NCI-H1417 treated with DMSO at 0.1 percent for 48 hours (cell line): ENCODE results near the gene TGFBR3.
"Not testable (repeated sequence)": the region's sequence is repeated elsewhere in the genome, so short reads cannot be mapped to it uniquely, and the experiment has no call there.

Source experiments
- DNase-seq: peaks from one replicate; lab custom pipeline; 2025; lab: John Stamatoyannopoulos, UW

TGFBR3 gene

GRCh38 chr1:91883470-91883869 is 2.5 kb downstream of the TGFBR3 start:
- no peak for DNase-seq

DNA sequence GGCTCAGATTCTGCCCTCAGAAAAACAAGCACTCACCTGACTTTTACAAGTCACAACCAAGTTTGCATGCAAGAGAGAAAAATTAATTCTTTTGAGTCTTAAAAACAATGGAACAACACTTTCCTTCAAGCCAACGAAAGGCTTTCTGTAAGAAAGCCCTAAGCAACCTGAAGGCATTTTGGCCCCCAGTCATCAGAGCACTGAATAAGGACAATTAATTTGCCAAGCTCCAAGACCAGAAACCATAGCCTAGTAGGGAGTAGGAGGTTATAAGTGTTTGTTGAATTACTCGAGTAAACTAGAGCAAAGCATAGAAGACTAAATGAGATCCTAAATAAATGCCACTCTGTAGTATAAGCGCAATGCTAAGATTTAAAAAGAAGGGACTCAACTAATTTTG is 4.7 kb downstream of the TGFBR3 start:
- no peak for DNase-seq

GRCh38 chr1:91879733-91880132 is 6.2 kb downstream of the TGFBR3 start:
- DNase-seq = no peak

DNA sequence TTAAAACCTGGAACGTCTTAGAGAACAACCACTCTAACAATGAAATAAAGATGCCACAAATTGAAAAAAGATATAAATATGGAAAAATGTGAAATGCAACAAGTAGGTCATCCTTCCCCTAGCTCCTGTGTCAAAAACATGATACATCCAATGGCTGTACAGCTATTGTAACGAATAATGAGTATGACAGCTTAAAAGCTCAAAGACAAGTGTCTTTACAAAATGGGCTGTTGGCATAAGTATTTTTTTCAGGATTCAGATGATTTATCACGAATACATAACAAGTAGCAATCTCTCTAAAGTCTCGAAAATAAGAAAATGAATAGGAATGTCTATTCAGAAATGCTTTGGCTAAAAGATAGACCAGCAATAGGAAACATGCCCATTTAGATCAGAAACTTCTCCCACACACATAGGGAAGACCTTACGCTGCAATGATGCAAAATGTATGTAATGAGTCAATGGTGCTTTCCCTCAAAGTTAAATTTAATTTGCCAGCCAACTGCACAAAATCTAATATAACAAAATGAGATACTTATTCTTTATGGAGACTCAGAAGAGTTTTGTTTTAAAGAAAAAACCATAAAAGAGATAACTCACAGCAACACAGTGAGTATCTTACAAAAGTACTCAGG is 8.3 kb downstream of the TGFBR3 start:
- DNase-seq = no peak

DNA sequence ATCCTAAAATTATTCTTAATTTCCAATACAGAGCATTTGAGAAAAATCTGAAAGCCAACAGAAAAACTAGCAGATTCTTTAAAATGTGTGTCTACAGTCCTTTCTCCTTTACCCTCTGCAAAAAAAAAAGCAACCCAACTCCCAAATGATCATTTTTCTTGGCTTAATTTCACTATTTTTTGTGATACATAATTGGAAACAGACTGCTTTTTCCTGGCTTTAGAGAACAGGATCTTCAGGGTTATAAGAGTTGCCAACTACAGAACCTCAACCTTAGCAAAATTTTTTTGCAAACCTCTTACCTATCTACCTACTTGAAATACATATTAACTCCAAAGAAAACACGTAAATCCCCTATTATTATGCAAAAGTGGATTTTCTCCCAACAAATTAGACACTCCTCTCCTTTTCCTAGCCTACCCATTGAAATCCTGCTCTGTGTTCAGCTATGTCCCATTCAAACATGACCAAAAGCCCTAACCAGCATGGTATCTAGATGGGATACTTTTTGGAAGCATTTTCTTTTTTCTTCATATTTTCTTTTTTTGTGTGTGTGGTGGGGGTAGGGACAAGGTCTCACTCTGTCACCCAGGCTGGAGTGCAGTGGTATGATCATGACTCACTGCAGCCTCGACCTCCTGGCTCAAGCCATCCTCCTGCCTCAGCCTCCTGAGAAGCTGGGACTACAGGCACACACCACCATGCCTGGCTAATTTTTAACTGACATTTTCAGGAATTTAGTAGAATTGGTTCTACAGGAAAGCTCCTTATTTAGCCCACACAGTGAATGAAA is 9.0 kb downstream of the TGFBR3 start:
- no peak for DNase-seq

DNA sequence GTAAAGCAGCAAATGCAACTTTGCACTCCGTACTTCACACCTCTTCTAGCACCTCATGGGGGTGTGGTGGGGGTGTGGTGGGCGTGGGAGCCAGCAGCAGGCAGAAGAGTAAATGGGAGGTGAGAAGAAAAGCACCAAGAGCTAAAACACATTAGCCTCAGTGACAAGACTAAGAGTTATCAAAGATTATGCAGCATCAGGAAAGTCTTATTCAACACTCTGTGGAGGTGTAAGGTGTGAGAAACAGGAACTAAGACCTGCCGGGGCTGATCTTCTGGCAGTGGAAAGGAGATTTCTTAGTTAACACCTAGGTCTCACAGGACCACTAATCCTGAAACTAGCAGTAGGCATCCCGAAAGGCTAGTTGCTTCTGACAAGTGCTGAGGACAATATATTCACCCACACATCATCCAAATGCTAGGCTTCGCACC is 9.9 kb downstream of the TGFBR3 start:
- DNase-seq = no peak

- no peak for DNase-seq
These were observed 11.8 kb downstream of the TGFBR3 start for GRCh38 chr1:91874167-91874566.

GRCh38 chr1:91872559-91873081 is 13.3 kb downstream of the TGFBR3 start:
- no peak for DNase-seq

DNA sequence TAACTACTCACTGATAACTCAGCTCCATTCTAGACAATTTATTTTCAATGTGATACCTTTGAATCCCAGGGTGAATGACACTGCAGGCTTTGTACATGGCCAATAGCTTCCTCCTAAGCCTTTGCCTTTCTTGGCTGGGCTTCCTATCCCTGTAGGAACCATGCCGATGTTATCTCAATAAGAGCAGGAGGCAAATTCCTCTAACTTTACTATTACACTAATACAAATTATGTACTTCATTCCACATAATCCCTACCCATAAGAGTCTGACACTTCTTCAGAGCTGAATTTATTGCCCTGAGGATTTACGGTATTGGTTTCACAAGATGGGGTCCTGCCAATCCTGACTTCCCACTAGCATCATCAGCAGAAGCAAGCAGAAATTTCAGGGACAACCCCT is 14.0 kb downstream of the TGFBR3 start:
- DNase-seq = no peak

DNA sequence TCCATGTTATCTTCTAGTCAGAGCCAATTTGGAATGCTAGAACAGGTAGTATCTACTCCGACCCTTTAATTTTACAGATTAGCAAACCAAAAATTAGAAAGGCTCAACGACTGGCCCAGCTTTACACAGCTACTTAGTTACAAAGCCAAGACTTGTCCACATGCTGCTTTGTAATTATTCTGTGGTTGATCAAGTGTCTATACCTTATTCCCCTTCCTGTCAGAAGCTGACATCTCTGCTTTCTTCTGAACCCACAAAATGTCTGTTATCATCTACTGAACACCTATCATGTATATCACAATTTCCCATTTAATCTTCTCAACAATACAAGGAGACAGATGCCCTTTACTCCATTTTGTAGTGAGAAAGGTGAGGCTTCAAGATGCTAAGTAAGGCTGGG is 15.6 kb downstream of the TGFBR3 start:
- DNase-seq = no peak

- no peak for DNase-seq
These were observed 19.5 kb downstream of the TGFBR3 start for GRCh38 chr1:91866425-91866824.

- DNase-seq = no peak
These were observed 21.8 kb downstream of the TGFBR3 start for GRCh38 chr1:91864017-91864700.

- DNase-seq = no peak
These were observed 22.5 kb downstream of the TGFBR3 start for GRCh38 chr1:91863498-91863897.

DNA sequence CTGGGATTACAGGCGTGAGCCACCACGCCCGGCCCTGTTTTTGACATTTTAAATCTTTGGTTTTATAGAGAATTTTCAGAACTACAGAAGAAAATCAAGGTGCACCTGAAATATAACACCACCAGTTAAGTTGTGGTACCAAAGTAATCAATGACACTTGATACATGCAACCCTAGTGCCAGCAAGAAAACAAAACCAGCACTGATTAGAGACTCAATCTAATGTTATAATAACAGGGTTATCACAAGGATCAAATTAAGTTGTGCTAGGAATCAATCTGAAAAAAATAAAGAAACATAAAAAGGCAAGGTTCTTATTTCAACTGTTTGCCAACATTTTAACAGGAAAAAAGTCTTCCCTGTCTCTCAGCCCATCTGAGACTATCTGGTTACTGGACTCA is 23.8 kb downstream of the TGFBR3 start:
- DNase-seq = no peak

DNA sequence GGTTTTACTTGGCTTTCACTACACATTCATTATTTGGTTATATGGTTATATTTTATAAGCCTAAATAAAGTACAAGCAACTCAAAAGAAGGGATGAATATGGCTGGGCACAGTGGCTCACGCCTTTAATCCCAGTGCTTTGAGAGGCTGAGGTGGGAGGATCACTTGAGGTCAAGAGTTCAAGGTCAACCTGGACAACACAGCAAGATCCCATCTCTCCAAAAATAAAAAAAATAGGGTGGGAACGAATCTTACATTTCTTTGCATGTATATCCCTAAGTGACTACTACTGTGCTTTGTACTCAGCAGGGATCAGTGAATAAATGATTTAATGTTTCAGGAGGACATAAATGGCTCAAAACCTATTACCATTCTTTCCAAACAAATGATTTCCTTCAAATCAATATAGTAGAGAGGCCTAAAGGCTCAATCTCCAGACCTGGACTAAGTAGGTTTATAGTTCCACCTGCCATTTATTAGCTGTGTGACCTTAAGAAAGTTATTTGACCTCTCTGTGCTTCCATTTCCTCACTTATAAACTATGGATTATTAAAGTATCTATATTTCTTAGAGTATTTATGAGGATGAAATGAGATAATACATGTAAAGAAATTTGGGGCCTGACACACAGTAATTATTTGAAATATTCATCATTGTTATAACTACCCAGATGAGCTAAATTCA is 28.3 kb downstream of the TGFBR3 start:
- DNase-seq = no peak

DNA sequence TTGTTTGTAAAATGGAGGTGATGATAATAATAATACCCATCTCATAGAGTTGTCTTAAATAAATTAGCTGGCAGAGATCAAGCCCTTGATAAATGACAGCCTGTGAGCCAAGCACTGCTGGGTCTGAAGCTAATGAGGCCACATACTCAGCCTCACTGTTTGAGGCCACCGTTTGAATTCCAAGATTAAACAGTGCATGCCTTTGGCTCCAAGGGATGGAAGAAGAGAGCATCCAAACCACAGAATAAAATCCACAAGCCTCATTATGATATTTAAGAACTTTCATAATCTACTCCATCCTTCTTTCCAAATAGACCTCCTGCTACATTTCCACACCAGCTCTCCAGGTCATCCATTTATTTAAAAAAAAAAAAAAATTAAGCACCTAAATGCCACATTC is 29.0 kb downstream of the TGFBR3 start:
- DNase-seq = no peak

- no peak for DNase-seq
These were observed 31.0 kb downstream of the TGFBR3 start for GRCh38 chr1:91854852-91855534.

DNA sequence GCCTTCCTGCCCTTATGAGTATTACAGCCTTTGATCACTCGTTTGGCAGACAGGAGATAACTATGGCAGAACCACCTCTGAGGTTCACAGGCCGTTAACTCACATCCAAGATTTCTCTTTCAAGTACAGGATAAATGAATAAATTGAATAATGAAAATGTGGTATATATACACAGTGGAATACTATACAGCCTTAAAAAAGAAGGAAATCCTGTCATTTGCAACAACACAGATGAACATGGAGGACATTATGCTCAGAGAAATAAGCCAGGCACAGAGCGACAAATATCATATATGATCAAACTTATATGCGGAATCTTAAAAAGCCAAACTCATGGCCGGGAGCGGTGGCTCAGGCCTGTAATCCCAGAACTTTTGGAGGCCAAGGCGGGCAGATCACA is 32.6 kb downstream of the TGFBR3 start:
- DNase-seq = no peak

- DNase-seq = not testable (repeated sequence)
These were observed 33.9 kb downstream of the TGFBR3 start for GRCh38 chr1:91852011-91852410.

- DNase-seq = peak; percentile 51
These were observed 34.6 kb downstream of the TGFBR3 start for GRCh38 chr1:91851130-91852010.

DNA sequence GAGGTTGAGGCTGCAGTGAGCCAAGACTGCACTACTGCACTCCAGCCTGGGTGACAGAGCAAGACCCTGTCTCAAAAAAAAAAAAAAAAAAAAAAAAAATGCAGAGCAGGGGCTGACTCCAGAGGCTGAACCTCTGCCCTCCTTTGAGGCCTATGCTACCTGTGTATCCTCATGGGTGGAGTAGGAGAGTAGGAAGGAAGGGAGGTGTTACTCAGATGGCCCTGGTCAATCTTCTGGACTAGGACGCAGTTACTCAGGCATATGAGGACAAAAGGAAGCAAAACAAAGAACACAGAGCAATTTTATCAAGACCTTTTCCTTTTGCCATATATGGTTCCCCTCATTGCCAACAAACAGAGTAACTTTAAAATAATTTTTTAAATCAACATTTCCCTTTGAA is 35.2 kb downstream of the TGFBR3 start:
- no peak for DNase-seq
